ENCODE results near the gene ANKRD1. TPM values are rescaled to one million over a fixed set of nuclear protein-coding genes. Genes with fewer than 3 reads are reported as not detected.
"Not testable (repeated sequence)": the region's sequence is repeated elsewhere in the genome, so short reads cannot be mapped to it uniquely, and the experiment has no call there.

ANKRD1 gene
- total RNA-seq, 4 donors from 2014 or later = not detected

GRCh38 chr10:90912174-90912573 is 8.7 kb downstream of the ANKRD1 start:
- DNase-seq = no peak
- no peak overlapping the region for H3K4me3 ChIP-seq
- no peak for TF ChIP-seq POLR2A (IDR thresholded peaks at IDR 0.05)
- no peak for TF ChIP-seq CTCF (IDR thresholded peaks at IDR 0.05)
- no peak overlapping the region for H3K27ac ChIP-seq
- H3K9me3 ChIP-seq = no peaks in the 10 kb centered on the region
- no peaks in the 10 kb centered on the region for H3K36me3 ChIP-seq
- H3K4me1 ChIP-seq = no peaks in the 10 kb centered on the region
- no peaks in the 10 kb centered on the region for H3K27me3 ChIP-seq

GRCh38 chr10:90911133-90912051 is 9.5 kb downstream of the ANKRD1 start:
- Histone ChIP-seq H3K27me3 (no peaks in the 10 kb centered on the region), H3K4me3 (no peak overlapping the region), H3K27ac (no peak overlapping the region), H3K4me1 (no peaks in the 10 kb centered on the region), H3K36me3 (no peaks in the 10 kb centered on the region), H3K9me3 (no peaks in the 10 kb centered on the region)
- TF ChIP-seq CTCF (IDR thresholded peaks at IDR 0.05) (peak; percentile 46 to 78 (median 69)), POLR2A (IDR thresholded peaks at IDR 0.05) (no peak)
- DNase-seq = peak in 2 of 3 donors; percentile 35 to 64

GRCh38 chr10:90906596-90906995 is 14.3 kb downstream of the ANKRD1 start:
- H3K36me3 ChIP-seq = peaks cover 0 to 12% (median 0%) of the 10 kb centered on the region in 3 donors
- no peaks in the 10 kb centered on the region for H3K27me3 ChIP-seq
- no peak overlapping the region for H3K27ac ChIP-seq
- no peak overlapping the region for H3K4me3 ChIP-seq
- H3K4me1 ChIP-seq = no peaks in the 10 kb centered on the region
- no peak for DNase-seq
- no peaks in the 10 kb centered on the region for H3K9me3 ChIP-seq
- TF ChIP-seq POLR2A (IDR thresholded peaks at IDR 0.05) = no peak
- no peak for TF ChIP-seq CTCF (IDR thresholded peaks at IDR 0.05)

DNA sequence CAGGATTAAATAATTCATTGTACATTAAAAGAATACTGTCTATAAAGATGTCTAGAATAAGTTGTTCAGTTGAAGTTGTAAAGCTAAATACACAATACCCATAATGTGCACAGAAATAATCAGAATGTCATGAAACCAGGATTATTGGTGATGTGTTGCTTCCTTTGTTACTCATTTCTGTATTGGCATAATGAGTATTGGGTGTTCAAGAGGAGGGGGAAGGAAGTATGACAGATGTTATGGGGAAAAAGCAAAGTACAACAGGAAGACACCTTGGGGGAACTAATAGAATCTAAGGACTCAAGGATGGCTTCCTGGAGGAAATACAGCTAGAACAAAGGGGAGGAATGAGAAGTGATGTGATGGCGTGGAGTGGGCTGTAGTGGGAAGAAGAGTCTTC is 15.0 kb downstream of the ANKRD1 start:
- Histone ChIP-seq H3K4me1 (no peaks in the 10 kb centered on the region), H3K36me3 (peaks cover 0 to 15% (median 0%) of the 10 kb centered on the region in 3 donors), H3K27ac (no peak overlapping the region), H3K9me3 (no peaks in the 10 kb centered on the region), H3K4me3 (no peak overlapping the region), H3K27me3 (no peaks in the 10 kb centered on the region)
- no peak for TF ChIP-seq POLR2A (IDR thresholded peaks at IDR 0.05)
- no peak for TF ChIP-seq CTCF (IDR thresholded peaks at IDR 0.05)
- no peak for DNase-seq

DNA sequence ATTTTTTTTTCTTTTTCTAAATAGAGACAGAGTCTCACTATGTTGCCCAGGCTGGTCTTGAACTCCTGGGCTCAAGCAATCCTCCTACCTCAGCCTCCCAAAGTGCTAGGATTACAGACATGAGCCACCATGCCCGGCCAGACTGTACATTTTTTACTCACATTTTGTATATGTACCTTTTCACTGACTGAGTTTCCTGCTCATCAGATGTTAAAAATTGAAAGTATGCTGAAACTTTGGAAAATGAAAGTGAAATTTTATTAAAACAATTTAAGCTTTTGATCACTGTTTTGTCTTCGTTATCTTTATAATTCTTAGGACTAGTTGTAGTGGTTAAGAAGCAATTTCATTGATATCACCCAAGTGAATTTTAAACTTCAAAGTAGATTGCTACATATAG is 24.0 kb downstream of the ANKRD1 start:
- H3K27me3 ChIP-seq, H3K9me3 ChIP-seq, H3K4me3 ChIP-seq, H3K4me1 ChIP-seq, DNase-seq, H3K27ac ChIP-seq: not testable (repeated sequence)
- peaks cover 0 to 26% (median 0%) of the 10 kb centered on the region in 3 donors for H3K36me3 ChIP-seq

- no peaks in the 10 kb centered on the region for H3K9me3 ChIP-seq
- no peak overlapping the region for H3K27ac ChIP-seq
- H3K4me1 ChIP-seq = no peaks in the 10 kb centered on the region
- H3K36me3 ChIP-seq = peaks cover 0 to 42% (median 0%) of the 10 kb centered on the region in 3 donors
- TF ChIP-seq CTCF (IDR thresholded peaks at IDR 0.05) = no peak
- no peak for TF ChIP-seq POLR2A (IDR thresholded peaks at IDR 0.05)
- no peak for DNase-seq
- no peak overlapping the region for H3K4me3 ChIP-seq
- H3K27me3 ChIP-seq = no peaks in the 10 kb centered on the region
Observed at GRCh38 chr10:90893190-90893589, 27.7 kb downstream of the ANKRD1 start.

Data from Peyer's patch (tissue), 4 donors.